T-helper 2 cell treated with Interferon-gamma antibody and Interleukin-4, amounts not matched to agents 5 μg/mL and 100 μg/mL, for 36 hours (primary cell): ENCODE data around the gene TIFAB.
"Not testable (repeated sequence)": the region's sequence is repeated elsewhere in the genome, so short reads cannot be mapped to it uniquely, and the experiment has no call there.

Experiments
- DNase-seq: peaks from one replicate; pipeline ENCODE4 v3.0.0; 2021; ENCODE audit warnings: low spot score
- H3K27ac Mint-ChIP-seq: one replicate; pipeline ENCODE4 v1.8.0; 2021; ENCODE audit warnings: mild to moderate bottlenecking, mixed read lengths
- H3K27me3 Mint-ChIP-seq: one replicate; pipeline ENCODE4 v1.8.0; 2021; ENCODE audit warnings: low read depth, mixed read lengths
- H3K36me3 Mint-ChIP-seq: one replicate; pipeline ENCODE4 v1.8.0; 2021; ENCODE audit warnings: low read depth, mixed read lengths
- H3K4me1 Mint-ChIP-seq: one replicate; pipeline ENCODE4 v1.8.0; 2021; ENCODE audit warnings: low read depth, mixed read lengths
- H3K4me3 Mint-ChIP-seq: one replicate; pipeline ENCODE4 v1.8.0; 2022; ENCODE audit warnings: mild to moderate bottlenecking, moderate library complexity, mixed read lengths
- H3K9me3 Mint-ChIP-seq: one replicate; pipeline ENCODE4 v1.8.0; 2021; ENCODE audit warnings: mixed read lengths

Gene TIFAB

GRCh38 chr5:135452321-135453030 is at the start of gene TIFAB:
TIFAB (minus strand) TSS chr5:135452351; CDS start chr5:135449939, 2,412 bp downstream.
- Mint-ChIP-seq H3K27ac (no peak within 1 kb of the TSS), H3K4me3 (no peak within 1 kb of the TSS), H3K27me3 (peaks cover 5% of the 10 kb centered on the region)

GRCh38 chr5:135498637-135498995 is 46.5 kb upstream of the TIFAB start:
- no peak overlapping the region for H3K4me3 Mint-ChIP-seq
- no peaks in the 10 kb centered on the region for H3K9me3 Mint-ChIP-seq
- no peak for DNase-seq
- H3K27me3 Mint-ChIP-seq, result peaks cover 52% of the 10 kb centered on the region
- no peaks in the 10 kb centered on the region for H3K4me1 Mint-ChIP-seq
- H3K36me3 Mint-ChIP-seq, result no peaks in the 10 kb centered on the region
- no peak overlapping the region for H3K27ac Mint-ChIP-seq

More at GRCh38 chr5:135452321-135453030, at the start of gene TIFAB:
- DNase-seq, result no peak
- Mint-ChIP-seq H3K9me3 (no peaks in the 10 kb centered on the region), H3K4me1 (no peaks in the 10 kb centered on the region), H3K36me3 (no peaks in the 10 kb centered on the region)

- DNase-seq, result no peak
- no peaks in the 10 kb centered on the region for H3K36me3 Mint-ChIP-seq
- no peak overlapping the region for H3K4me3 Mint-ChIP-seq
- peaks cover 53% of the 10 kb centered on the region for H3K27me3 Mint-ChIP-seq
- H3K27ac Mint-ChIP-seq, result no peak overlapping the region
- no peaks in the 10 kb centered on the region for H3K4me1 Mint-ChIP-seq
- no peaks in the 10 kb centered on the region for H3K9me3 Mint-ChIP-seq
Measured at GRCh38 chr5:135497971-135498636, 46.0 kb upstream of the TIFAB start.

GRCh38 chr5:135495531-135495930 is 43.4 kb upstream of the TIFAB start:
- H3K4me1 Mint-ChIP-seq, H3K36me3 Mint-ChIP-seq, H3K27ac Mint-ChIP-seq, H3K9me3 Mint-ChIP-seq, H3K4me3 Mint-ChIP-seq, DNase-seq: not testable (repeated sequence)
- H3K27me3 Mint-ChIP-seq, result peaks cover 70% of the 10 kb centered on the region

- H3K4me1 Mint-ChIP-seq, result no peaks in the 10 kb centered on the region
- no peaks in the 10 kb centered on the region for H3K9me3 Mint-ChIP-seq
- DNase-seq, result no peak
- peaks cover 78% of the 10 kb centered on the region for H3K27me3 Mint-ChIP-seq
- no peaks in the 10 kb centered on the region for H3K36me3 Mint-ChIP-seq
- no peak overlapping the region for H3K4me3 Mint-ChIP-seq
- H3K27ac Mint-ChIP-seq, result no peak overlapping the region
Measured at GRCh38 chr5:135494196-135494595, 42.0 kb upstream of the TIFAB start.

- H3K9me3 Mint-ChIP-seq, result no peaks in the 10 kb centered on the region
- no peak overlapping the region for H3K4me3 Mint-ChIP-seq
- H3K27me3 Mint-ChIP-seq, result peaks cover 82% of the 10 kb centered on the region
- H3K36me3 Mint-ChIP-seq, result no peaks in the 10 kb centered on the region
- no peaks in the 10 kb centered on the region for H3K4me1 Mint-ChIP-seq
- no peak for DNase-seq
- H3K27ac Mint-ChIP-seq, result no peak overlapping the region
Measured at GRCh38 chr5:135493406-135494180, 41.4 kb upstream of the TIFAB start.

GRCh38 chr5:135492319-135492626 is 40.1 kb upstream of the TIFAB start:
- no peaks in the 10 kb centered on the region for H3K36me3 Mint-ChIP-seq

GRCh38 chr5:135491552-135492318 is 39.6 kb upstream of the TIFAB start:
- no peaks in the 10 kb centered on the region for H3K4me1 Mint-ChIP-seq
- H3K9me3 Mint-ChIP-seq, result no peaks in the 10 kb centered on the region
- no peak for DNase-seq
- H3K27ac Mint-ChIP-seq, result no peak overlapping the region
- H3K36me3 Mint-ChIP-seq, result no peaks in the 10 kb centered on the region
- H3K4me3 Mint-ChIP-seq, result no peak overlapping the region
- peaks cover 89% of the 10 kb centered on the region for H3K27me3 Mint-ChIP-seq

More at GRCh38 chr5:135492319-135492626, 40.1 kb upstream of the TIFAB start:
- no peaks in the 10 kb centered on the region for H3K9me3 Mint-ChIP-seq
- H3K4me1 Mint-ChIP-seq, result no peaks in the 10 kb centered on the region
- peaks cover 89% of the 10 kb centered on the region for H3K27me3 Mint-ChIP-seq
- no peak for DNase-seq
- H3K27ac Mint-ChIP-seq, result no peak overlapping the region
- H3K4me3 Mint-ChIP-seq, result no peak overlapping the region

GRCh38 chr5:135491038-135491551 is 38.9 kb upstream of the TIFAB start:
- H3K27ac Mint-ChIP-seq, result no peak overlapping the region
- DNase-seq, result no peak
- H3K4me3 Mint-ChIP-seq, result no peak overlapping the region
- no peaks in the 10 kb centered on the region for H3K9me3 Mint-ChIP-seq
- peaks cover 93% of the 10 kb centered on the region for H3K27me3 Mint-ChIP-seq
- no peaks in the 10 kb centered on the region for H3K4me1 Mint-ChIP-seq
- H3K36me3 Mint-ChIP-seq, result no peaks in the 10 kb centered on the region

- Mint-ChIP-seq H3K4me1 (no peaks in the 10 kb centered on the region), H3K36me3 (no peaks in the 10 kb centered on the region), H3K4me3 (no peak overlapping the region), H3K27me3 (peaks cover 95% of the 10 kb centered on the region), H3K9me3 (no peaks in the 10 kb centered on the region), H3K27ac (no peak overlapping the region)
- no peak for DNase-seq
Measured at GRCh38 chr5:135490245-135491037, 38.3 kb upstream of the TIFAB start.

GRCh38 chr5:135489466-135490244 is 37.5 kb upstream of the TIFAB start:
- Mint-ChIP-seq H3K4me1 (no peaks in the 10 kb centered on the region), H3K27me3 (peaks cover 92% of the 10 kb centered on the region), H3K9me3 (no peaks in the 10 kb centered on the region), H3K27ac (no peak overlapping the region), H3K36me3 (no peaks in the 10 kb centered on the region), H3K4me3 (peak overlapping the region; percentile 2)
- DNase-seq, result no peak

- no peaks in the 10 kb centered on the region for H3K4me1 Mint-ChIP-seq
- H3K36me3 Mint-ChIP-seq, result no peaks in the 10 kb centered on the region
- H3K27ac Mint-ChIP-seq, result no peak overlapping the region
- peaks cover 84% of the 10 kb centered on the region for H3K27me3 Mint-ChIP-seq
- no peak for DNase-seq
- H3K4me3 Mint-ChIP-seq, result no peak overlapping the region
- no peaks in the 10 kb centered on the region for H3K9me3 Mint-ChIP-seq
Measured at GRCh38 chr5:135488727-135489465, 36.7 kb upstream of the TIFAB start.
